Measurements from ENCODE around the gene PHLDA3.

DNA sequence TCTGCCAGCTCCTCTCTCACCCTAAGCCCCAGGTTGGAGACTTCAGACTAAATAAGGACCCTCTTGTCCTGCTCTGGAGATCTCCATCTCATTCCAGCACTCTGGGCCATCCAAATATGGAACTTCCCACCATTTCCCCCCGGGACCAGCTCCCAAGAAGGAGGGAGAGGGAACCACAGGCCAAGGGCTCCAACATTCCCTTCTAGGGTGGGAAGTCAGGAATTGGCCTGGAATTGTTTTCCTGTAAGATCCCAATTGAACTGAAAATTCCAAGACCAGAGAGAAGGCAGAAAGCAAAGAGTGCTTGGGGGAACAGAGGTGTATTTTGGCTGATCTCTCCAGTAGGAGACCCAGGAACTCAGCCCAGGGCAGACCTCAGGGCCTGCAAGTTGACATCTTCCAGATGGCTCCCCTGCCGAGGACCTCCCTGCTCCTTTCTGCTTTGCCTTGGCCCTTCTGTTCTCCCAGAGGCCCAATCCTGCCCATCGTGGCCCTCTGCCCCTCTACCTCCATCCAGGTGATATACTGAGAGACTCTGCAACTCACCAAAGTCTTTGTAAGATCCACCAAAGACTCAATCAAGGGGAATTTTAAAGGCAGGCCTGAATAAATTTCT, 23.0 kb upstream of the PHLDA3 start:
- TF ChIP-seq, protein P1, sequence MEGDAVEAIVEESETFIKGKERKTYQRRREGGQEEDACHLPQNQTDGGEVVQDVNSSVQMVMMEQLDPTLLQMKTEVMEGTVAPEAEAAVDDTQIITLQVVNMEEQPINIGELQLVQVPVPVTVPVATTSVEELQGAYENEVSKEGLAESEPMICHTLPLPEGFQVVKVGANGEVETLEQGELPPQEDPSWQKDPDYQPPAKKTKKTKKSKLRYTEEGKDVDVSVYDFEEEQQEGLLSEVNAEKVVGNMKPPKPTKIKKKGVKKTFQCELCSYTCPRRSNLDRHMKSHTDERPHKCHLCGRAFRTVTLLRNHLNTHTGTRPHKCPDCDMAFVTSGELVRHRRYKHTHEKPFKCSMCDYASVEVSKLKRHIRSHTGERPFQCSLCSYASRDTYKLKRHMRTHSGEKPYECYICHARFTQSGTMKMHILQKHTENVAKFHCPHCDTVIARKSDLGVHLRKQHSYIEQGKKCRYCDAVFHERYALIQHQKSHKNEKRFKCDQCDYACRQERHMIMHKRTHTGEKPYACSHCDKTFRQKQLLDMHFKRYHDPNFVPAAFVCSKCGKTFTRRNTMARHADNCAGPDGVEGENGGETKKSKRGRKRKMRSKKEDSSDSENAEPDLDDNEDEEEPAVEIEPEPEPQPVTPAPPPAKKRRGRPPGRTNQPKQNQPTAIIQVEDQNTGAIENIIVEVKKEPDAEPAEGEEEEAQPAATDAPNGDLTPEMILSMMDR (IDR thresholded peaks at IDR 0.05; ENCODE audit: insufficient read depth, low read depth, low read length): no peak
- no peak for TF ChIP-seq EZH2 (IDR thresholded peaks at IDR 0.05; ENCODE audit: insufficient read depth, low read length)

Measured in astrocyte (in vitro differentiated cells and primary cell).